Neural cell (in vitro differentiated cells): ENCODE results near the gene ACOT7. TPM values are rescaled to one million over a fixed set of nuclear protein-coding genes. Genes with fewer than 3 reads are reported as not detected.

Experiments used
- H2AFZ ChIP-seq: fragments of 200-600, 300-800 bp; sonication (generic), shearing (Covaris generic); 2 replicates; pipeline ENCODE4 v1.6.0; 2014; ENCODE audit warnings: low read depth, mild to moderate bottlenecking, antibody characterized with exemption, low read length, moderate library complexity
- H3F3A ChIP-seq: fragments of 200-600 bp; shearing (Covaris generic); 2 replicates; pipeline ENCODE4 v1.6.1; 2016; ENCODE audit warnings: mild to moderate bottlenecking, moderate library complexity, mixed read lengths, antibody characterized with exemption, low read length; ENCODE audit not compliant: insufficient read depth, poor library complexity, severe bottlenecking
- H3K27ac ChIP-seq: fragments of 200-600, 300-800 bp; sonication (generic), shearing (Covaris generic); 2 replicates; pipeline ENCODE4 v1.5.1; 2014; ENCODE audit warnings: mild to moderate bottlenecking, low read length, moderate library complexity
- H3K27me3 ChIP-seq: fragments of 300-800, 200-600 bp; sonication (generic), shearing (Covaris generic); 2 replicates; pipeline ENCODE4 v1.6.0; 2014; ENCODE audit warnings: mild to moderate bottlenecking, low read depth, low read length, moderate library complexity; ENCODE audit not compliant: insufficient read depth
- H3K36me3 ChIP-seq: fragments of 300-800, 200-600 bp; sonication (generic), shearing (Covaris generic); 2 replicates; pipeline ENCODE4 v1.5.1; 2014; ENCODE audit warnings: mild to moderate bottlenecking, antibody characterized with exemption, low read length, moderate library complexity; ENCODE audit not compliant: insufficient read depth
- H3K4me2 ChIP-seq: fragments of 300-800, 200-600 bp; sonication (generic), shearing (Covaris generic); 2 replicates; pipeline ENCODE4 v1.6.0; 2014; ENCODE audit warnings: mild to moderate bottlenecking, low read length
- H3K4me3 ChIP-seq: fragments of 300-800, 200-600 bp; sonication (generic), shearing (Covaris generic); 2 replicates; pipeline ENCODE4 v1.5.1; 2014; ENCODE audit warnings: mild to moderate bottlenecking, low read length, moderate library complexity
- H3K79me2 ChIP-seq: fragments of 200-600 bp; shearing (Covaris generic); replicated peaks from 2 replicates; pipeline ENCODE4 v1.6.0; 2014; ENCODE audit warnings: mild to moderate bottlenecking, low read length, moderate library complexity; ENCODE audit not compliant: insufficient read depth
- H3K9ac ChIP-seq: fragments of 300-800, 200-600 bp; sonication (generic), shearing (Covaris generic); 2 replicates; pipeline ENCODE4 v1.6.1; 2016; ENCODE audit warnings: mild to moderate bottlenecking, low read length, mixed read lengths
- H3K9me2 ChIP-seq: fragments of 200-600 bp; shearing (Covaris generic); 2 replicates; pipeline ENCODE4 v1.6.1; 2016; ENCODE audit warnings: mild to moderate bottlenecking, low read length, mixed read lengths; ENCODE audit not compliant: insufficient read depth
- H3K9me3 ChIP-seq: fragments of 200-600, 300-800 bp; sonication (generic), shearing (Covaris generic); 2 replicates; pipeline ENCODE4 v1.6.1; 2016; ENCODE audit warnings: mild to moderate bottlenecking, mixed run types, low read length, moderate library complexity, mixed read lengths
- H4K20me1 ChIP-seq: fragments of 200-600 bp; shearing (Covaris generic); 2 replicates; pipeline ENCODE4 v1.6.1; 2016; ENCODE audit warnings: mild to moderate bottlenecking, mixed run types; ENCODE audit not compliant: insufficient read depth
- EP300 ChIP-seq: fragments of 450-650 bp; conservative IDR thresholded peaks from 2 replicates; pipeline ENCODE4 v1.6.1; 2014; ENCODE audit warnings: antibody characterized with exemption, mild to moderate bottlenecking, moderate library complexity; ENCODE audit not compliant: poor library complexity, severe bottlenecking
- EZH2 ChIP-seq: fragments of 200-600, 300-800 bp; shearing (Covaris generic), sonication (generic); IDR thresholded peaks from 2 replicates; pipeline ENCODE4 v1.6.1; 2014; ENCODE audit warnings: antibody characterized with exemption, low read length, borderline replicate concordance, mild to moderate bottlenecking; ENCODE audit not compliant: insufficient read depth, poor library complexity, severe bottlenecking
- MXI1 ChIP-seq: fragments of 450-650 bp; conservative IDR thresholded peaks from 2 replicates; pipeline ENCODE4 v1.6.1; 2014; ENCODE audit warnings: antibody characterized with exemption, mild to moderate bottlenecking; ENCODE audit not compliant: poor library complexity, severe bottlenecking
- POLR2AphosphoS5 ChIP-seq: IDR thresholded peaks from 2 replicates; pipeline ENCODE4 v1.6.1; 2012
- RAD21 ChIP-seq: fragments of 450-650 bp; conservative IDR thresholded peaks from 2 replicates; pipeline ENCODE4 v1.6.1; 2014; ENCODE audit warnings: antibody characterized with exemption, mild to moderate bottlenecking, moderate library complexity
- SMC3 ChIP-seq: fragments of 450-650 bp; conservative IDR thresholded peaks from 2 replicates; pipeline ENCODE4 v1.6.1; 2014; ENCODE audit warnings: antibody characterized with exemption, mild to moderate bottlenecking, moderate library complexity; ENCODE audit not compliant: poor library complexity
- TAF1 ChIP-seq: IDR thresholded peaks from 2 replicates; pipeline ENCODE4 v1.6.1; 2012; ENCODE audit warnings: low read depth
- polyA plus RNA-seq: library from polyadenylated mRNA; depleted of rRNA; stranded (reverse); fragments of >200 nt; gene quantifications from 2 replicates; pipeline ENCODE4 v1.2.3, GENCODE V29; 2014
- TF ChIP-seq, protein P1 (sequence below): IDR thresholded peaks from 2 replicates; pipeline ENCODE4 v1.6.1; 2012; ENCODE audit warnings: borderline replicate concordance

ACOT7 gene
- polyA plus RNA-seq, 1 donor from 2014 or later: 101 TPM

DNA sequence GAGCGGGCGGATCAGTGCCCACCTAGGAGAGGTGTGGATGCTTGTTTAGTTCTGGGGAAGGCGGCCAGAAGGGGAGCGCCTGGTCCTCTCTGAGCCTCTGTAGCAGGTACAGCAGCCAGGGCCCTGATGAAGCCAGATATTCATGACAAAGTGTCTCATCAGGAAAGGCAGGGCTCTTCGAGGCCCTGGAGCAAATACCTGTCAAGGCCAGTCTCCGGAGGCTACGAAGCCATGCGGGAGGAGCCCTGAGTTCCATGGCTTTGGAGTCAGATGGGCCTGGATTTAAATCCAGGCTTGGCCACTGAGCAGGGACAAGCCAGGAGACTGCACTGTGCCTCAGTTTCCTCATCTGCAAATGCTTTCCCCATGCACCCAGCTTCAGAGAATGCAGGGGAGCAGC, 107.3 kb downstream of the ACOT7 start:
- Histone ChIP-seq H3K4me2 (no peak overlapping the region), H3K36me3 (no peaks in the 10 kb centered on the region), H4K20me1 (no peaks in the 10 kb centered on the region), H2AFZ (no peak overlapping the region), H3K9ac (no peak overlapping the region), H3K9me3 (no peaks in the 10 kb centered on the region), H3K79me2 (no peaks in the 10 kb centered on the region), H3F3A (no peaks in the 10 kb centered on the region), H3K27ac (no peak overlapping the region), H3K9me2 (no peaks in the 10 kb centered on the region), H3K27me3 (no peaks in the 10 kb centered on the region), H3K4me3 (no peak overlapping the region)
- no peak for TF ChIP-seq SMC3

DNA sequence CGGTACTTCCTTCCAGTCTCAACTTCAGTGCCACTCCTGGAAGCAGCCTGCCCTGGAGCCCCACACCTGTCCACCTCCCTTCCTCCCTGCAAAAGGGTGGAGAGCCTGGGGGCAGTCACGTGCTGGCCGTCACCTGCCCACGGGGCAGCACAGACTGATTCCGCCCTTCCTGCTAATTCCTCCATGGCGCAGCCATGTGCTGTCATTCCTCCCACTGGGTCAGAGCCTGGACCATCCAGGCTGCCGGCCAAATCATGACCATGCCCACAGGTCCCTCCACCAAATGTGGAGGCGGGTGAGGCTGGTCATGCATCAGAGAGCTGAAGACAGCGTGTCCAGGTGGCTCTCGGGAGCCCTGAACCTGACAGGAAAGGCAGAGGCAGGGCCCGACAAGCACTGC, 108.2 kb downstream of the ACOT7 start:
- Histone ChIP-seq H3K9me2 (no peaks in the 10 kb centered on the region), H3K9me3 (no peaks in the 10 kb centered on the region), H3K27me3 (no peaks in the 10 kb centered on the region), H3F3A (no peaks in the 10 kb centered on the region), H2AFZ (no peak overlapping the region), H4K20me1 (no peaks in the 10 kb centered on the region), H3K9ac (no peak overlapping the region), H3K4me2 (no peak overlapping the region), H3K4me3 (no peak overlapping the region), H3K36me3 (no peaks in the 10 kb centered on the region), H3K79me2 (no peaks in the 10 kb centered on the region), H3K27ac (no peak overlapping the region)
- TF ChIP-seq TAF1 (no peak), EZH2 (no peak), POLR2AphosphoS5 (no peak), MXI1 (no peak), SMC3 (no peak), EP300 (no peak)
- TF ChIP-seq, protein P1, sequence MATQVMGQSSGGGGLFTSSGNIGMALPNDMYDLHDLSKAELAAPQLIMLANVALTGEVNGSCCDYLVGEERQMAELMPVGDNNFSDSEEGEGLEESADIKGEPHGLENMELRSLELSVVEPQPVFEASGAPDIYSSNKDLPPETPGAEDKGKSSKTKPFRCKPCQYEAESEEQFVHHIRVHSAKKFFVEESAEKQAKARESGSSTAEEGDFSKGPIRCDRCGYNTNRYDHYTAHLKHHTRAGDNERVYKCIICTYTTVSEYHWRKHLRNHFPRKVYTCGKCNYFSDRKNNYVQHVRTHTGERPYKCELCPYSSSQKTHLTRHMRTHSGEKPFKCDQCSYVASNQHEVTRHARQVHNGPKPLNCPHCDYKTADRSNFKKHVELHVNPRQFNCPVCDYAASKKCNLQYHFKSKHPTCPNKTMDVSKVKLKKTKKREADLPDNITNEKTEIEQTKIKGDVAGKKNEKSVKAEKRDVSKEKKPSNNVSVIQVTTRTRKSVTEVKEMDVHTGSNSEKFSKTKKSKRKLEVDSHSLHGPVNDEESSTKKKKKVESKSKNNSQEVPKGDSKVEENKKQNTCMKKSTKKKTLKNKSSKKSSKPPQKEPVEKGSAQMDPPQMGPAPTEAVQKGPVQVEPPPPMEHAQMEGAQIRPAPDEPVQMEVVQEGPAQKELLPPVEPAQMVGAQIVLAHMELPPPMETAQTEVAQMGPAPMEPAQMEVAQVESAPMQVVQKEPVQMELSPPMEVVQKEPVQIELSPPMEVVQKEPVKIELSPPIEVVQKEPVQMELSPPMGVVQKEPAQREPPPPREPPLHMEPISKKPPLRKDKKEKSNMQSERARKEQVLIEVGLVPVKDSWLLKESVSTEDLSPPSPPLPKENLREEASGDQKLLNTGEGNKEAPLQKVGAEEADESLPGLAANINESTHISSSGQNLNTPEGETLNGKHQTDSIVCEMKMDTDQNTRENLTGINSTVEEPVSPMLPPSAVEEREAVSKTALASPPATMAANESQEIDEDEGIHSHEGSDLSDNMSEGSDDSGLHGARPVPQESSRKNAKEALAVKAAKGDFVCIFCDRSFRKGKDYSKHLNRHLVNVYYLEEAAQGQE: no peak

DNA sequence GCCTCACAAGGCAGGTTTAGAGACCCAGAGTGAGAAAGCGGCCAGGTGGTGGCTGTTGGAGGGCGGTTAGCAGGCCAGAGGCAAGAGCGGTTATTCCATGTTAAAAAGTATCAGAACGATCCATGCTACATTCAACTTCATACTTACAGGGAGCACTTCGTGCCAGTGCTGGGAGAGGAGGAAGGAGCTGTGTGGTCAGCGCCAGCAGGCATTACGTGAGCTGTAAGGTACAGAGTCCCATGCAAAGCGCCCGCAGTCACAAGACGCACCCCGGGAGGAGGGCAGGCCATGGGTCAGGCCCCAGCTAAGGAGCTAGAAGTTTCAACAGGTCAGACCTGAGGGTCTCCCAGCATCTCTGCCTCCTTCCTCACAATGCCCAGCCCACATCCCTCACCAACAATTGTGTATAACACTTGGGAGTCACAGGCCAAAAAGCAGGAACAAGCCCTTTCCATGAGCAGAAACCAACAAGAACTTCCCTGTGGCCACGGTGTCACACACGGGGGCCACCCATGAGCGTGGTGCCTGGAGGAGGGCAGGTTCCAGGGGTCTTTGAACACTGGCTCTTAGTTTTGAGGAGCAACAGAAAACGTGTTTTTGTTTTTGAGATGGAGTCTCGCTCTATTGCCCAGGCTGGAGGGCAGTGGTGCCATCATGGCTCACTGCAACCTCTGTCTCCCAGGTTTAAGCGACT, 110.8 kb downstream of the ACOT7 start:
- Histone ChIP-seq H3K4me2 (no peak overlapping the region), H3K9me3 (no peaks in the 10 kb centered on the region), H3K27me3 (no peaks in the 10 kb centered on the region), H3K4me3 (no peak overlapping the region), H2AFZ (no peak overlapping the region), H4K20me1 (no peaks in the 10 kb centered on the region), H3K36me3 (no peaks in the 10 kb centered on the region), H3K27ac (no peak overlapping the region), H3F3A (no peaks in the 10 kb centered on the region), H3K9ac (no peak overlapping the region), H3K9me2 (no peaks in the 10 kb centered on the region), H3K79me2 (no peaks in the 10 kb centered on the region)
- no peak for TF ChIP-seq RAD21
